ENCODE results near the gene CREG2.

CREG2 gene

DNA sequence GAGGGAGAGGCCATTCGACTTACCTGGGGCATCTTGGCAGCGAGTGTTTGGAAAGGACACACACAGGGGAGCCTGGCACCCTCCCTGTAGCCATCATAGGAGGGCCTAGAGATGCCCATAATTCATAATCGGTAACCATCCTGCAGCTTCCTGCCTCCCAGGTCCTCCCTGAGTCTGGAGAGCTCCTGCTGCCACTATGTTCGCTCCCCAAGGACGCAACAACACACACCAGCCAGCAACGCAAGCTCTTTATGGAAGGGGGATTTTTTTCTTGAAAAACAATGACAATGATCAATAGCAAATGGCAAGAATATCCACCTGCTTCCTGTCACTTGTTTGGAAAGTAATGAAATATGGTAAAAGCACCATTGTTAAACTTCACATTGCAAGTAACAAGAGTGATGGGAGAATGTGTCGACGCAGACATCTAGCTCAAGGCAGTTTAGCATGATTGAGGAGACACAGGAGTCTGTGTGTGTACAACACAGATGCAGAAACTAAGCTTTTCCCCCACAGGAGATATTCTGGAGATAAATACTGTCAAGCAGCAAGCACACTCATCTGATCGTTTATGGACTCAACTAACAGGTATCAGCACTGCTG is 24.9 kb upstream of the CREG2 start:
- DNase-seq: no peak
- in situ Hi-C loops (cut with HindIII; ENCODE audit: low pct_ligation_motif_present, low pct_unique_long_range_greater_than_20kb, low sequenced_read_pairs): no loop called here

DNA sequence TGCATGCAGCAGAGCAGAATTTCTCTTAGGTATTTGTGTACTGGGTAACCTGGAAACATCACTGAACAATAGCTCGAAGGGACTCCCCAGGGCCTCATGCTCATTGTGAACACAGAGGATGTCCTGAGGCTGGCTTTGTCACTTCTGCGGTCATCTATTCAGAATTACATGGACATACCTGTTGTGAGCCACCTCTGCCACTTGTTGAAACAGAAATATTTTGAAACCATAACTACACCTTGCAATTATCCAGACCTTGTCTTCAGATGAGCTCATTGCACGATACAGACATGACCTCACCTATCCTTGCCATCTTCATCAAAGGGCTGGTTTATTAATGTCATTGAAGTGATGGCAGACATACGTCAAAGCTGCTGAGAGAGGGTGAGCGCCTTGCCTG is 23.4 kb upstream of the CREG2 start:
- no peak for DNase-seq
- in situ Hi-C loops (cut with HindIII; ENCODE audit: low pct_ligation_motif_present, low pct_unique_long_range_greater_than_20kb, low sequenced_read_pairs): no loop called here

DNA sequence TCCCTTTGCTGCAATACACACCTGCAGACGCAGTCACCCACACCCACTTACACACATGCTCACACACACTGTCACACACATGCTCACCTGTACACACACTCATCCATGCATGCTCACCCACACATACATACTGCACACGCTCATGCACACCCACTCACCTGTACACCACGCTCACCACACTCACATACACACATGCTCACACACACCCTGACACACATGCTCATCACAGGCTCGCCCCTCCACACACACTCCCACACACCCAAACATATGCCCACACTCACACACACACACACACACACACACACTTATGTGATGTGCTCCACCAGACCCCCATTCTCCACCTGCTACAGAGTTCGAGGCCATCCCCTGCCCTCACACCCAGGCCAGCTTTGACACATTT is 22.8 kb upstream of the CREG2 start:
- no peak for DNase-seq
- in situ Hi-C loops (cut with HindIII; ENCODE audit: low pct_ligation_motif_present, low pct_unique_long_range_greater_than_20kb, low sequenced_read_pairs): no loop called here

DNA sequence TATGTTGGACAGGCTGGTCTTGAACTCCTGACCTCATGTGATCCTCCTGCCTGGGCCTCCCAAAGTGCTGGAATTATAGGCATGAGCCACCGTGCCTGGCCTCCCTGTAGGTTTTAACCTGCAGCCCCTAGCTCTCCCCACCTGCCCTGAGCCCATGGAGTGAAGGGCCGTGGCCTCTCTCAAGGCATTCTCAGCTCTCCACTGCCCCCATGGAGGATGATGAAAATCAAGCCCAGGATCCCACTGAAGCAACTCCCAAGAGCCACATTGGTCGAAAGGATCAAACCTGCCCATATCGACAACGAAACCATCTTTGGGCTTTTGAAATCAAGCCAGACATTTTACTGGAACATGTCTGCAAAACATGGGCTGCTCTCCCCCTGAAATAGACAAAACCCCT is 22.4 kb upstream of the CREG2 start:
- no peak for DNase-seq
- in situ Hi-C loops (cut with HindIII; ENCODE audit: low pct_ligation_motif_present, low pct_unique_long_range_greater_than_20kb, low sequenced_read_pairs): no loop called here

DNA sequence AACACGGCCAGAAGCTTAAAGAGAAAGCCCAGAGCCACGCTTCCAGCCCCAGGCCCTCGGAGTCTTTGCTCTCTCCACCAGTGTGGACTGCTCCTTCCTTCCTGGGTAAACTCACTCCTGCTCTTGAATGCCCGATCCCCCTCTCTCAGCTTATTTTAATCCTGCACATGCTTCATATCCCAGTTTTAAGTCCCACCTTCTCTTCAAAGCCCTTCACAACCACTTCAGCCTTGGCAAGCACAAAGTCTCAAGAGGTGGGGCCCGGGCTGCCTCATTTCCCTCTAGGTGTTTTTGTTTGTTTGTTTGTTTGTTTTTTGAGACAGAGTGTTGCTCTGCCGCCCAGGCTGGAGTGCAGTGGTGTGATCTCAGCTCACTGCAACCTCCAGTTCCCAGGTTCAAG is 21.6 kb upstream of the CREG2 start:
- in situ Hi-C loops (cut with HindIII; ENCODE audit: low pct_ligation_motif_present, low pct_unique_long_range_greater_than_20kb, low sequenced_read_pairs): no loop called here
- no peak for DNase-seq

DNA sequence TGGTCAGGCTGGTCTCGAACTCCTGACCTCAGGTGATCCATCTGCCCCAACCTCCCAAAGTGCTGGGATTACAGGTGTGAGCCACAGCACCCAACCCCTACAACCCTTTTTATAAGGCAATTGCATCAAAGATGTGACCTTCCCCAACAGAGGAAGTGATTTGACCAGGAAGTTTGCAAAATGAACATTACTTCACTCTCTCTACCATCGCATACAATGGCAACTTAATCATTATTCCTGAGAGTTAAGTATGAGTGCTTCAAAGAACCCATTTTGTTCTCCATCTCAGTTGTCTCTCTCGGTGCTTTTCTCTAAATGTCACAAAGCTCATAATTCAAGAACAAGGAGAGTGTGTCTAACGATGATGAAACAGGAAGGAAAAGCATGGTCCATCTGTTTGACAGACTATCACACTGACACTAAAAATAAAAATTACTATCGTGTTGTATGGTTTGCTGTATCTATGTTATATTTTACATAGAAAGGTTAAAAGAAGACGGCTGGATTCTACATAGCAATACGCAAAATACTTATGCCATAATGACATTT is 18.1 kb upstream of the CREG2 start:
- DNase-seq: no peak
- in situ Hi-C loops (cut with HindIII; ENCODE audit: low pct_ligation_motif_present, low pct_unique_long_range_greater_than_20kb, low sequenced_read_pairs): no loop called here

DNA sequence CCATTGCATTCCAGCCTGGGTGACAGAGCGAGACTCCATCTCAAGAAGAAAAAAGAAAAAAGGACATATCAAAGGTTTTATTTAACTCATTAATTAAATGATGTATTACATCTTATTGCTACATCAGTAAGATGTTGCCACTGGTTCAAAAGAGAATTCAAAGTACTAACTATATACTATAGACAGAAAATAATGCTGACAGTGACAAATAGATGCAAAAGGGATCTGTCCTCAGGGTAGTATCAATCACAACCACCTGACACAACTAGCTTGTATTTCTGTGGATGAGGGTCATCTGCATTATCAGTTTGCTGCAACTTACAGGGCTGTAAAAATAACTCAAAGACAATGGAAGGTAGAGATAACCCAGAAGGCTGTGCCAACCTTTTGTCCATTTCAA is 16.4 kb upstream of the CREG2 start:
- in situ Hi-C loops (cut with HindIII; ENCODE audit: low pct_ligation_motif_present, low pct_unique_long_range_greater_than_20kb, low sequenced_read_pairs): no loop called here

DNA sequence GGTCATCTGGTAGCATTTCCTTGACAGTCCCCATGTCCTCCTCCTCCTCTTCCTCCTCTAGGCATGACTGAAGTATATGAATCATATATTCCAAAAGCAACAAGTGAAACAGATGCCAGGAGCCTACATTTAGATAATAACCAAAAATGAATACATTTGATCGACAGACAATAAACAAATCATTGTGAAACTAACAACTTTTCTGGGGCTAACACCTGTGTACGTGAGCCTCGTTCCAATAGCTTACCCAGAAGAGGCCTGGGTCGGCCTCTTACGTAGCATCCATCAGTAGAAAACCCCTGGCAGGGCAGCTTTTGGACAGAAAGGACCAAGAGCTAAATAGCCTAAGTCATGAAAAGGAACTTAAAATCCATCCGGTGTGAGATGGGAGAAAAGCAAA is 15.3 kb upstream of the CREG2 start:
- in situ Hi-C loops (cut with HindIII; ENCODE audit: low pct_ligation_motif_present, low pct_unique_long_range_greater_than_20kb, low sequenced_read_pairs): no loop called here

More for the DNA sequence above, 16.4 kb upstream of the CREG2 start:
- no peak for DNase-seq

DNA sequence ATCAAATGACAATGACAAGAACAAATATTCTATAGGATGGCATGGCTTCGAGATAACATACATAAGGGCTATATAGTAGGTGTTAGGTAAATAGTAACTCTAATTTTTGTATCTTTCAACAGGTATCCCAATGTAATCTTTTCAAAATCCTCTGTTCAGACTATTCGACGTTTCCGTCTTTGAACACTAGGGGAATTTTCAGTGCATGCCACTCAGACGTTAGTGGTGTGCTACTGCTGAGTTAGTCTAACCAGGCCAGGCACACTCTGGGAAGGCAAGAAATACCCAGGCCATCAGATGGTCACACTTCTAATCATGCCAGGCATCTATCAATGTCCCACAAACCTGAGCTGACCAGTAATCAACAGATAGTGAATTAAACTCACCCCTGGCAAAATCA is 14.6 kb upstream of the CREG2 start:
- in situ Hi-C loops (cut with HindIII; ENCODE audit: low pct_ligation_motif_present, low pct_unique_long_range_greater_than_20kb, low sequenced_read_pairs): no loop called here
- no peak for DNase-seq

More for the DNA sequence above, 15.3 kb upstream of the CREG2 start:
- DNase-seq: no peak

DNA sequence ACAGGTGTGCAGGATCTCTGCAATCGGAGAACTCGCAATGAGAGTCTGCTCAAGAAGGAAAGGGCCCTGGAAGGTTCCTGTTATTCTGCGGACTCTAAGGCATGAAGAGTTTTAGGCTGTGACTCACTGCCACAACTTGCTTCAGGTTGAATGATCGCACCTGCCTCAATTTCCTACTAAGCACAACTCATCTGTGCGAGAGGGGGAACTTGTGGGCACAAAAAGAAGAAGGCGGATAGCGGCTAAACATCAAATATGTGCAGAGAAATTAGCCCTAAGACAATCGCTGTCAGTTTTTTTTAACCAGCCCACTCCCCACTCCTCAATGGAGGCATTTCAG is 14.0 kb upstream of the CREG2 start:
- in situ Hi-C loops (cut with HindIII; ENCODE audit: low pct_ligation_motif_present, low pct_unique_long_range_greater_than_20kb, low sequenced_read_pairs): no loop called here
- no peak for DNase-seq

DNA sequence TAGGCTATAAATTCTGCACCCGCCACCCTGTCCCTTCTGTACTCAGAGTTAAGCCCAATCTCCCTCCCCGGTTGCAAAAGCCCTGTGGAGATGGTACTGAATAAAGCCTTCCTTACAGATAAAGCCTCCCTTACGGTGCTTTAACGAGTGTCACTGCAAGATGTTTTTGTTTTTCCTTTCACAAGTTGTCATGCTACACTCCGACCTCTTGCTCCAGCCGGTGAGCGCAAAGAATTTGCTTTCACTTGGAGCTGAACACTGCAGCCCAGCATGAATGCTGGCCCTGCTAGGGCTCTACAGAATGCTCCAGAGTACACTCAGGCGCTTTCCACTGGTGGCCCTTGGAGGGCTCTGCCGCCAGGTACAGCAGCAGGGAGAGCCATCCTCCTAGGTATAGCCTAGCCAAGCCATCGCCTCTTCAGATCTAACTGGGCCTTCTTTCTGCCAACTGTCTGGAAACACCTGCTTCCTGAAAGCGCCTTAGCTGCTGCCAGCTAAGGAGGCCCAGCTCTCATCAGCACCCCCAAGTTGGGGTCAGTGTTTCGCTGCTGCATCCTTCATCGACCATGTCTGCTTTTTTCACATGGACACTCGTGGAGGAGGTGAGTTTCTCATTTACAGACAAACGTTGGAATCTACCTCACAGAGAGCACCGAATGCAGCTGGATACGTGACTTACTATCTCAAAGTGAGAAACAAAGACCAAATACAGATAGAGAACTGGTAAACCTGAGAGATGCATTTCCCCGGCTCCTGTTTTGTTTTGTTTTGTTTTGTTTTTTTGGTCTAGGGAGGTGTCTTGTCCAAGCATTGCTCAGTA is 13.4 kb upstream of the CREG2 start:
- no peak for DNase-seq
- in situ Hi-C loops (cut with HindIII; ENCODE audit: low pct_ligation_motif_present, low pct_unique_long_range_greater_than_20kb, low sequenced_read_pairs): no loop called here

DNA sequence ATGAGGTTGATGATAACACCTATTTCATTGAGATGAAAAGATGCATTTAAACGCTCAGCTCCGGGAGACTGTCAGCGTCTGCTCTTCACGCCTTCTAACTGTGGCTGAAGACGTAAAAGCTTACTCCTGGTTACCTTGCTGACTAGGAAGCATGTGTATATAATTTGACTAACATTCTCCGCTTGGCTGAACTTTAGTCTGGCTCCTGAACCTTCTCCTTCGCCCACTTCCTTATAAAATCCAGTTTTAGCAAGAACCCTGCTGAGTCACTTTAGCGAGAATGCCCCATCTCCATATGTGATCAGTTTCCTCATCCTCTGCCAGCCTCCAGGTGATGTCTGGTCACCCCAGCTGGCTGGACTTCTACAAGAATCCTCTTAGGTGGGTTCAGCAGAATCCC is 12.7 kb upstream of the CREG2 start:
- DNase-seq: peak; percentile 60
- in situ Hi-C loops (cut with HindIII; ENCODE audit: low pct_ligation_motif_present, low pct_unique_long_range_greater_than_20kb, low sequenced_read_pairs): no loop called here

DNA sequence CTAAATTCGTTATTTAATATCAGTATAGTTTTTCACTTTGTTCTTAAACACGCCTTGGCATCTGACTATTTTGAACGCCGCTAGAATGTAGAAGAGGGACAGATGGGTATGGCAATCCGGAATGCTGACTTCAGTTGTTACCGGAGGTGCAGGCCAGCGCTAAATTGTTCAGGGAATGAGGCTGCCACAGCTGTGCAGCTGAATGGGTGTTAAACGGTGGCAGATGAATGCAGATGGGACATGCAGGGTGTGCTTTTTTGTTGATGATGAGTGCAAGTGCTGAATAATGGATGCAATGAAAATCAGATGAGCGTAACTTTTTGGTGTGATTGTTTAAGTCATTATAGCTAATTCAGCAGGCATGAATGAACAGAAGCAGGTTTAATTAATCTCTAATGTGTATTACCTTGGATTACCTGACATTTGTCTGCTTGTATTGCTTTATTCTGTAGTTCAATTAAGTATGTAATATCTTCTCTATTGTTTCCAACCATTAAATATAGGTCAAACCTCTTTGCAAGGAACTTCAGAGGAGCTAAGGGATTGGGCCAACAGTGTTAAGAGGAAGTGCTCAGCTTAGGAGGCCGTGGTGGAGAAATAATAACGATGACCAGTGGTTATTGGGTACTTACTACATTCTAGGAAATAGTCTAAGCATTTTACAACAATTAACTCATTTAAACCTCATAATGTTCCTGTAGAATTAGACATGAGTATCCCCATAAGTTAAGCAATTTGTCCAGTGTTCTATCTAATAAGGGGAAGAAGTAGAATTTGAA is 11.9 kb upstream of the CREG2 start:
- in situ Hi-C loops (cut with HindIII; ENCODE audit: low pct_ligation_motif_present, low pct_unique_long_range_greater_than_20kb, low sequenced_read_pairs): no loop called here
- DNase-seq: no peak

DNA sequence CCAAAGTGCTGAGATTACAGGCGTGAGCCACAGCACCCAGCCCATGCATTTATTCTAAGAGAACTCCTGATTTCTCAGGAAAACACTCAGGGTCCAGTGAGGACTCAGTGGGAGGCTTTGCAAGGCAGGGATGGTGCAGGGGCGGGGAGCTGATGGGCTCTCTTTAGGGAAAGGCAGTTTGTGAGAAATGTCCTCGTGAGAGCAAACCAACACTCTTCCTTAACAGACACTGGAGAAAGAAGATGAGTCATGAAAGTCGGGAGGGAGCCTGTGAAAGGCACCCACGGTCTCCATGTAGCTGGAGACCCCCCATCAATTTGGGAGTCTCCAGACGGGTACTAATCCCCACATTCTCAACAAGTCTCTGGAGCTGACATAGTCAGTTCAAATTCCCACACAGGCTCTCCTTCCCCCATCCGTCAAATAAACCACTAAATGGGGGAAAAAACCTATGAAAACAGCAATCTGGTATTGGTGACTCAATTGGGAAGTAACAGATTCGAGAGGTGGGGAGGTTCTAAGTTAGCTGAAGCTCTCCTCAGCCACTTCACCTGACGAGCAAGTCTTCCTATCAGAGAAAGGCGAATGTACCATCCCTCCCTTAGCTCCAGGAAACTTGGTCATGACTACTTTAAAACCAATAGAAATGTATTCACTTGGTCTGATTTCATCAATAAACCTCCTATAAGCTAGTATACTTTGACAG is 11.0 kb upstream of the CREG2 start:
- DNase-seq: no peak

DNA sequence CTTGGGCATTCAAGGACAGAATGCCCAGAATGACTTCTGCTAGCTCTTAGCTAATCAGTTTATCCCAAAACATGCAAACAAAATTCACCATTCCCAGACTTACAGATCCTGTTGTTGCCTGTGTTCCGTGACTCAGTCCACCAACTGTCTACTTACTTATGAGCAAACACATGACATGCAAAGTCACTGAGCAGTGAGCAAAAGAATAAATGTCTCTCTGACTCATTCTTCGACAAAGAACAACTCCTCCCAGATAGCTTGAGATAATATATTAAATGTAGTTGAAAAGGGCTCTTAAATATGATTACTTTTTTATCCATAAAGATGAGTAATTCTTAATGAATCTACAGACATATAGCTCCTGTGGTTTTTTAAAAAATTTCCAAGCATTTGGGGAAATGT is 9.0 kb upstream of the CREG2 start:
- in situ Hi-C loops (cut with HindIII; ENCODE audit: low pct_ligation_motif_present, low pct_unique_long_range_greater_than_20kb, low sequenced_read_pairs): no loop called here
- DNase-seq: peak; percentile 81

More for the DNA sequence above, 11.0 kb upstream of the CREG2 start:
- in situ Hi-C loops (cut with HindIII; ENCODE audit: low pct_ligation_motif_present, low pct_unique_long_range_greater_than_20kb, low sequenced_read_pairs): no loop called here

DNA sequence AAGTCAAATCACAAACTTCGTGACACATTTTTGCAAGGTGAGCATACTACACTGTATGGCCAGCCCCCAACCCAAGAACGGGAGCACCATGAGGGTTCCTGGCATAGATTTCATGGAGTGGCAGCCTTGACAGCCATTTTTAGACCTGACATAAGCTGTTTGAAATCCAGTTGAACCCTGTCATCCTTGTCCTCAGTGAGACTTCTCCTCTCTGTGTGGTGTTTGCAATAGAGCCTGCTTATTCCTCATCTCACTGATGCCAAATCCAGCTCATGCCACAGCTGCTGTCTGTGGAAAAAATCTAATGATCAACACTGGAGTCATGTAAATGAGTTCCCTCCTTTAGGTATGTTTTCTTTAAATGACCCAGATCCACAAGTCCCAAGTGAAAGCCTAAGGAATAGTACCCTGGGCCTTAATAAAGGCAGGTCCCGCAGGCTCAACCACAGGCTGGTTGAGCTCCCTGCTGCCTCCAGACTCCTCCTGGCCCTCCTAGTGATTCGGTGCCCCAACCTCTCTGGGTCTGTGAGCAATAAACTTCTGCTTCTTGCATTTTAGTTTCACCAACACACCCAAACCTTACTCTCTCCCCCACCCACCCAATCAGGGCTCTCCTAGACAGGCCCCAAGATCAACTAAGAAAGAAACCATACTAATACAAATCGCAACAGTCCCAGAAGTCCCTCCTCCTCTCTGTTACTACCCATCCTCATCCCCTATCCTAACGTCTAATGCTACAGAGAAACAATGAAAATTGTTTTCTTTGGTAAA is 8.4 kb upstream of the CREG2 start:
- in situ Hi-C loops (cut with HindIII; ENCODE audit: low pct_ligation_motif_present, low pct_unique_long_range_greater_than_20kb, low sequenced_read_pairs): no loop called here
- peak; percentile 17 for DNase-seq

DNA sequence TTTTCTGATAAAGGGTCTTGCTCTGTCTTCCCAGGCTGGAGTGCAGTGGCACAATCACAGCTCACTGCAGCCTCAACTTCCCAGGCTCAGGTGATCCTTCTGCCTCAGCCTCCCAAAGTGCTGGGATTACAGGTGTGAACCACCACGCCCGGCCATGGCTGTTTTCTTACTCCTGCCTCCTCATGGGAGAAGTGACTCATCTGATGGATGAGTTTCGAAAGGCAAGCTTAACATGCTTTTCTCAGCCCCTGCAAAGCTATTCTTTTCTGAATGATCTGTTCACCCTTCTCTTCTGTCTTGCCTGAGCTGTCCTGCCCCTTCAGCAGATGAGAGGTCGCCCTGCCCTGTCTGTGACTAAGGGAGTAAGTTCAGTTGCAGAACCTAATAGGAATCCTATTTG is 929 bp upstream of the CREG2 start:
- peak; percentile 40 for DNase-seq
- in situ Hi-C loops (cut with HindIII; ENCODE audit: low pct_ligation_motif_present, low pct_unique_long_range_greater_than_20kb, low sequenced_read_pairs): no loop called here

DNA sequence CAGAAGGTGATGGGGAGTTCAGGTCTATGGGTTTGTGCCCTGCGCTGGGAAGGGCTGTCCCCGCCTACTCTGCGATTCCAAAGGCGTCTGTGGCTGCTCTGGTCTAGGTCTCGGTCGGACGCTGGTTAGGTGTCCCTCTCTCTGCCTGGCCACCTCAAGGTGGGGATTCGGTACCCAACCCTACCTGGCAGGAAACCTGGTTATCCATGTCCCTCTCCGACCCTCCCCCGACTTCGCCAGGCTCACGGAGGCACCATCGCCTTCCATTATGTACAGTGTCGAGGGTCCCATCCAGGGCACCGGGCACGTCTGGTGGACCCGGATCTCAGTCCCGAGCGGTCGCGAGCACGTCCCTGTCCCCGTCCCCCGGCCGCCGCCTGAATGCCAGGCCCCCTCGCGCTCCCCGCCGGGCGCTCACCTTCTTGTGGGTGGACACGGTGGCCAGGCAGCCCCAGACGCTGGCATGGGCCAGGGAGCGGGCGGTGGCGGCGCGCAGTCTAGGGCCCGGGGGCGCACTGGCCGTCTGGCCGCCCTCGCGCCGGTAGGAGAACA is 628 bp downstream of the CREG2 start:
- in situ Hi-C loops (cut with HindIII; ENCODE audit: low pct_ligation_motif_present, low pct_unique_long_range_greater_than_20kb, low sequenced_read_pairs): no loop called here
- no peak for DNase-seq

Data from ACHN (cell line).